SJSA1 (cell line): ENCODE results near the gene NACC1. TPM values are rescaled to one million over a fixed set of nuclear protein-coding genes. Genes with fewer than 3 reads are reported as not detected.

Experiments used
- DNase-seq, 2 experiments: peaks; one replicate each; pipeline ENCODE4 v3.0.0-alpha.2; 2015 to 2020; ENCODE audit warnings: low spot score in 2 of 2, low read depth in 1 of 2
- H3K27ac ChIP-seq: fragments of 250-450 bp; sonication (Bioruptor Pico); 2 replicates; pipeline ENCODE4 v1.5.1; 2020; ENCODE audit warnings: mild to moderate bottlenecking, moderate library complexity
- H3K27me3 ChIP-seq: fragments of 250-450 bp; sonication (Bioruptor Pico); replicated peaks from 2 replicates; pipeline ENCODE4 v1.5.1; 2020; ENCODE audit warnings: mild to moderate bottlenecking, moderate library complexity
- H3K36me3 ChIP-seq: fragments of 250-450 bp; sonication (Bioruptor Pico); 2 replicates; pipeline ENCODE4 v1.5.1; 2020; ENCODE audit warnings: mild to moderate bottlenecking
- H3K4me1 ChIP-seq: fragments of 250-450 bp; sonication (Bioruptor Pico); replicated peaks from 2 replicates; pipeline ENCODE4 v1.6.1; 2021; ENCODE audit warnings: mild to moderate bottlenecking
- H3K4me3 ChIP-seq: fragments of 250-450 bp; sonication (Bioruptor Pico); 2 replicates; pipeline ENCODE4 v1.5.1; 2020; ENCODE audit warnings: mild to moderate bottlenecking
- H3K9me3 ChIP-seq: fragments of 250-450 bp; sonication (Bioruptor Pico); replicated peaks from 2 replicates; pipeline ENCODE4 v1.5.1; 2020; ENCODE audit warnings: mild to moderate bottlenecking
- total RNA-seq: library from RNA; depleted of rRNA; stranded (reverse); fragments of >200 nt; shearing (Covaris generic); gene quantifications from 2 replicates; pipeline ENCODE4 v1.2.3, GENCODE V29; 2014

Gene NACC1
- total RNA-seq, 1 experiment from 2014 or later, result 75.9 TPM

- peaks cover 62% of the 10 kb centered on the region for H3K36me3 ChIP-seq
- H3K27ac ChIP-seq, result peak overlapping the region; percentile 77
- peak overlapping the region; percentile 87 for H3K4me3 ChIP-seq
- no peak for DNase-seq
- no peaks in the 10 kb centered on the region for H3K9me3 ChIP-seq
- no peaks in the 10 kb centered on the region for H3K27me3 ChIP-seq
- H3K4me1 ChIP-seq, result peaks cover 40% of the 10 kb centered on the region
Measured at GRCh38 chr19:13115936-13116281, 2.2 kb upstream of the NACC1 start.

GRCh38 chr19:13116282-13117175 lies 1.5 kb upstream of the NACC1 start, which contains the start of gene TRMT1:
TRMT1 (minus strand) TSS chr19:13116740; CDS start chr19:13116399, 341 bp downstream.
- H3K27ac ChIP-seq, result peak within 1 kb of the TSS; percentile 77
- H3K4me3 ChIP-seq, result peak within 1 kb of the TSS; percentile 87
- no peaks in the 10 kb centered on the region for H3K9me3 ChIP-seq
- H3K27me3 ChIP-seq, result no peaks in the 10 kb centered on the region
- H3K36me3 ChIP-seq, result peaks cover 65% of the 10 kb centered on the region
- peak; percentile 88 to 94 for DNase-seq
- H3K4me1 ChIP-seq, result peaks cover 44% of the 10 kb centered on the region

GRCh38 chr19:13117176-13117771 lies 790 bp upstream of the NACC1 start:
- peak overlapping the region; percentile 87 for H3K4me3 ChIP-seq
- H3K4me1 ChIP-seq, result peaks cover 47% of the 10 kb centered on the region
- peak overlapping the region; percentile 77; the same call in 1 of the 2 replicates for H3K27ac ChIP-seq
- H3K27me3 ChIP-seq, result no peaks in the 10 kb centered on the region
- H3K36me3 ChIP-seq, result peaks cover 65% of the 10 kb centered on the region
- no peak for DNase-seq
- H3K9me3 ChIP-seq, result no peaks in the 10 kb centered on the region

GRCh38 chr19:13118424-13119193 lies 545 bp downstream of the NACC1 start:
- Histone ChIP-seq H3K9me3 (no peaks in the 10 kb centered on the region), H3K27me3 (no peaks in the 10 kb centered on the region), H3K4me3 (peak overlapping the region; percentile 87), H3K4me1 (peaks cover 47% of the 10 kb centered on the region), H3K27ac (peak overlapping the region; percentile 70), H3K36me3 (peaks cover 55% of the 10 kb centered on the region)
- peak in 1 of 2 experiments; percentile 69 for DNase-seq

GRCh38 chr19:13119627-13120026 lies 1.6 kb downstream of the NACC1 start:
- peaks cover 55% of the 10 kb centered on the region for H3K36me3 ChIP-seq
- no peaks in the 10 kb centered on the region for H3K27me3 ChIP-seq
- no peak for DNase-seq
- H3K27ac ChIP-seq, result no peak overlapping the region
- peaks cover 47% of the 10 kb centered on the region for H3K4me1 ChIP-seq
- H3K4me3 ChIP-seq, result peak overlapping the region; percentile 87
- no peaks in the 10 kb centered on the region for H3K9me3 ChIP-seq

GRCh38 chr19:13120031-13120430 lies 2.0 kb downstream of the NACC1 start:
- Histone ChIP-seq H3K27ac (no peak overlapping the region), H3K36me3 (peaks cover 55% of the 10 kb centered on the region), H3K4me3 (no peak overlapping the region), H3K4me1 (peaks cover 45% of the 10 kb centered on the region), H3K9me3 (no peaks in the 10 kb centered on the region), H3K27me3 (no peaks in the 10 kb centered on the region)
- DNase-seq, result no peak

- DNase-seq, result no peak
- H3K4me1 ChIP-seq, result peaks cover 37% of the 10 kb centered on the region
- H3K36me3 ChIP-seq, result peaks cover 49% of the 10 kb centered on the region
- no peaks in the 10 kb centered on the region for H3K27me3 ChIP-seq
- H3K4me3 ChIP-seq, result no peak overlapping the region
- no peaks in the 10 kb centered on the region for H3K9me3 ChIP-seq
- H3K27ac ChIP-seq, result no peak overlapping the region
Measured at GRCh38 chr19:13120817-13121216, 2.8 kb downstream of the NACC1 start.

- no peak overlapping the region for H3K4me3 ChIP-seq
- peaks cover 50% of the 10 kb centered on the region for H3K36me3 ChIP-seq
- H3K27ac ChIP-seq, result no peak overlapping the region
- no peak for DNase-seq
- no peaks in the 10 kb centered on the region for H3K27me3 ChIP-seq
- no peaks in the 10 kb centered on the region for H3K9me3 ChIP-seq
- H3K4me1 ChIP-seq, result peaks cover 32% of the 10 kb centered on the region
Measured at GRCh38 chr19:13121551-13122274, 3.6 kb downstream of the NACC1 start.

GRCh38 chr19:13122275-13122878 lies 4.3 kb downstream of the NACC1 start:
- no peak for DNase-seq
- H3K4me3 ChIP-seq, result no peak overlapping the region

GRCh38 chr19:13122980-13123957 lies 5.2 kb downstream of the NACC1 start:
- no peak for DNase-seq
- Histone ChIP-seq H3K36me3 (peaks cover 57% of the 10 kb centered on the region), H3K4me1 (peaks cover 28% of the 10 kb centered on the region), H3K27me3 (no peaks in the 10 kb centered on the region), H3K9me3 (no peaks in the 10 kb centered on the region), H3K27ac (no peak overlapping the region), H3K4me3 (no peak overlapping the region)

More at GRCh38 chr19:13122275-13122878, 4.3 kb downstream of the NACC1 start:
- Histone ChIP-seq H3K9me3 (no peaks in the 10 kb centered on the region), H3K27me3 (no peaks in the 10 kb centered on the region), H3K36me3 (peaks cover 53% of the 10 kb centered on the region), H3K27ac (no peak overlapping the region), H3K4me1 (peaks cover 32% of the 10 kb centered on the region)

GRCh38 chr19:13127051-13127450 lies 9.0 kb downstream of the NACC1 start:
- Histone ChIP-seq H3K36me3 (peaks cover 51% of the 10 kb centered on the region), H3K9me3 (no peaks in the 10 kb centered on the region), H3K4me3 (no peak overlapping the region), H3K27ac (no peak overlapping the region), H3K4me1 (peaks cover 15% of the 10 kb centered on the region), H3K27me3 (no peaks in the 10 kb centered on the region)
- DNase-seq, result no peak
